Liver (tissue), 9 donors: ENCODE data around the gene ANTXR1. TPM values are rescaled to one million over a fixed set of nuclear protein-coding genes. Genes with fewer than 3 reads are reported as not detected.

Experiments
- DNase-seq: peaks from one replicate; pipeline ENCODE4 v3.0.0-alpha.2; 2017; ENCODE audit warnings: low spot score
- H3K27ac ChIP-seq, 2 donors: one replicate each; pipeline ENCODE4 v1.7.0; 2013; ENCODE audit warnings: inconsistent platforms in 2 of 2, low read length in 2 of 2, control low read depth in 1 of 2, low read depth in 1 of 2, mild to moderate bottlenecking in 1 of 2
- H3K27me3 ChIP-seq, 4 donors: one replicate each; pipeline versions ENCODE4 v1.6.1 to v1.7.0; 2013; ENCODE audit warnings: low read length in 3 of 4, inconsistent platforms in 1 of 4, mild to moderate bottlenecking in 1 of 4, moderate library complexity in 1 of 4; ENCODE audit not compliant: control insufficient read depth in 4 of 4, insufficient read depth in 4 of 4
- H3K36me3 ChIP-seq, 4 donors: one replicate each; pipeline versions ENCODE4 v1.6.1 to v1.7.0; 2013; ENCODE audit warnings: low read length in 3 of 4, mild to moderate bottlenecking in 3 of 4, low read depth in 1 of 4, moderate library complexity in 1 of 4; ENCODE audit not compliant: control insufficient read depth in 4 of 4, insufficient read depth in 3 of 4
- H3K4me1 ChIP-seq, 4 donors: one replicate each; pipeline versions ENCODE4 v1.6.1 to v1.7.0; 2013; ENCODE audit warnings: low read length in 3 of 4, mild to moderate bottlenecking in 3 of 4, moderate library complexity in 1 of 4; ENCODE audit not compliant: control insufficient read depth in 4 of 4, insufficient read depth in 4 of 4
- H3K4me3 ChIP-seq, 3 donors: one replicate each; pipeline versions ENCODE4 v1.6.1 to v1.7.0; 2013; ENCODE audit warnings: low read length in 3 of 3, control low read depth in 1 of 3, low read depth in 1 of 3, mild to moderate bottlenecking in 1 of 3
- H3K9ac ChIP-seq, 2 donors: one replicate each; pipeline ENCODE4 v1.7.0; 2013; ENCODE audit warnings: low read length in 2 of 2, mild to moderate bottlenecking in 2 of 2, moderate library complexity in 2 of 2, control low read depth in 1 of 2, low read depth in 1 of 2
- H3K9me3 ChIP-seq, 4 donors: one replicate each; pipeline versions ENCODE4 v1.6.1 to v1.7.0; 2013; ENCODE audit warnings: low read length in 3 of 4; ENCODE audit not compliant: control insufficient read depth in 4 of 4
- CTCF ChIP-seq: fragments of 150-350 bp; IDR thresholded peaks from 2 replicates; pipeline ENCODE4 v1.5.1; 2017; ENCODE audit warnings: improper control_type of control experiment, low read depth, low read length; ENCODE audit not compliant: missing input control
- FOXA1 ChIP-seq: IDR thresholded peaks from 2 replicates; pipeline ENCODE4 v1.6.1; 2016; ENCODE audit warnings: antibody characterized with exemption
- FOXA2 ChIP-seq: IDR thresholded peaks from 2 replicates; pipeline ENCODE4 v1.6.1; 2016; ENCODE audit warnings: antibody characterized with exemption
- GABPA ChIP-seq, 2 donors: IDR thresholded peaks in 1 of 2; conservative IDR thresholded peaks in 1 of 2; 2 replicates each; pipeline ENCODE4 v1.6.1; 2016; ENCODE audit warnings: antibody characterized with exemption in 2 of 2, mild to moderate bottlenecking in 1 of 2, moderate library complexity in 1 of 2
- HNF4A ChIP-seq, 2 donors: conservative IDR thresholded peaks; 2 replicates each; pipeline ENCODE4 v1.6.1; 2016; ENCODE audit warnings: antibody characterized with exemption in 2 of 2, mild to moderate bottlenecking in 2 of 2
- HNF4G ChIP-seq: IDR thresholded peaks from 2 replicates; pipeline ENCODE4 v1.6.1; 2016; ENCODE audit warnings: antibody characterized with exemption
- NR2F2 ChIP-seq: IDR thresholded peaks from 2 replicates; pipeline ENCODE4 v1.6.1; 2016; ENCODE audit warnings: antibody characterized with exemption
- RAD21 ChIP-seq, 2 donors: IDR thresholded peaks; 2 replicates each; pipeline ENCODE4 v1.6.1; 2016; ENCODE audit warnings: antibody characterized with exemption in 2 of 2, mild to moderate bottlenecking in 2 of 2
- REST ChIP-seq: IDR thresholded peaks from 2 replicates; pipeline ENCODE4 v1.6.1; 2016; ENCODE audit warnings: antibody characterized with exemption, mild to moderate bottlenecking
- RXRA ChIP-seq, 2 donors: IDR thresholded peaks; 2 replicates each; pipeline ENCODE4 v1.6.1; 2017 to 2018; ENCODE audit warnings: antibody characterized with exemption in 2 of 2, mild to moderate bottlenecking in 1 of 2
- SP1 ChIP-seq: IDR thresholded peaks from 2 replicates; pipeline ENCODE4 v1.6.1; 2018; ENCODE audit warnings: antibody characterized with exemption, mild to moderate bottlenecking
- YY1 ChIP-seq: IDR thresholded peaks from 2 replicates; pipeline ENCODE4 v1.6.1; 2016; ENCODE audit warnings: antibody characterized with exemption, mild to moderate bottlenecking
- ZBTB33 ChIP-seq: IDR thresholded peaks from 2 replicates; pipeline ENCODE4 v1.6.1; 2016; ENCODE audit warnings: antibody characterized with exemption
- WGBS: extraction: QIAGEN DNeasy Blood & Tissue Kit; methylation state at CpG from one replicate; pipeline ENCODE4 v1.1.7; 2013; 5-methylcytosine and 5-hydroxymethylcytosine counted together
- polyA plus RNA-seq, 2 donors: library from polyadenylated mRNA; stranded (reverse) in 1 of 2; unstranded in 1 of 2; fragments of 200-250 nt in 1 of 2; fragments of >200 nt in 1 of 2; fragmentation: Nextera tagmentation in 1 of 2; extraction: Ambion mirVana in 1 of 2; gene quantifications; one replicate each; pipeline versions ENCODE4 v1.2.1 to v1.2.3, GENCODE V29; 2013 to 2015
- total RNA-seq, 2 donors: library from RNA; depleted of rRNA; stranded (reverse); fragments of >200 nt; gene quantifications; one replicate each; pipeline ENCODE4 v1.2.3, GENCODE V29; 2014
- TF ChIP-seq, protein P1 (sequence below): IDR thresholded peaks from 2 replicates; pipeline ENCODE4 v1.6.1; 2016; ENCODE audit warnings: antibody characterized with exemption
- TF ChIP-seq, protein P2 (sequence below): IDR thresholded peaks from 2 replicates; pipeline ENCODE4 v1.6.1; 2016; ENCODE audit warnings: antibody characterized with exemption
- donor health status: healthy.
- donor health status: healthy.
- donor health status: healthy.
- donor health status: healthy.
- donor health status: healthy.

The ANTXR1 gene
- total and polyA plus RNA-seq, 4 donors, result 0.60 to 3.6 (median 1.8) TPM

DNA sequence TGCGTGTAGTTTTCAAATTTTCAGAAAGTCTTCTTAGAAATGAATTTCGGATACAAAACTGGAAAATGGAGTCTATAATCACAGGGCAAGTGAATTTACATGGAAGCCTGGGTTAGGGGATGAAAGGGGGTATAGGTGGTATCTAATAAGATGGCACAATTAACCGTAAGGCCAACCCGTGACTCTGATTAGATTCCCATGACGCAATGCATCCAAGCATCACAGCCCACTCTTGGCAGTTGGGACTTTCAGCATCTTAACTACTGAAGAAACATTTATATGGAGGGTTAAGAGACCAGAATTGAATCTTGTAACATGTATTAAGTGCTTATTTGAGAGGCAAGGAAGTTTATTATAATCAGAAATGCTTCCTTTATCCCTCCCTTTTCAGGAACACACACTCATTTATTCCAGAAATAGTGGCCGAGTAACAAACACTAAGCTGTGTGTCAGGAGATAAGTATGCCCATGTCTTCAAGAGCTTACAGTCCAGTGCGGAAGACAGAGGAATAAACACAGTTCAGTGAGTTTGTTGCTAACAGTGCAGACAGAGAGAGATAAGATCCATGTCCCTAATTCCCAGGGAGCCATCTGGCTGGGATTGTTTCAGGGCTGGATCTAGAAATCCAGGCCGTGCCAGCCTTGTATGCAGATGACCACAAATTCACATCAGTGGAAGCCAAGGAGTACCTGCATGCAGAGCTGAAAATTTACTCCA is 151.2 kb downstream of the ANTXR1 start:
- Histone ChIP-seq H3K4me1 (peaks cover 0 to 4% (median 0%) of the 10 kb centered on the region in 4 donors), H3K4me3 (no peak overlapping the region), H3K27ac (peak overlapping the region in 1 of 2 donors; percentile 36), H3K9ac (no peak overlapping the region), H3K9me3 (no peaks in the 10 kb centered on the region), H3K36me3 (no peaks in the 10 kb centered on the region), H3K27me3 (no peaks in the 10 kb centered on the region)
- DNase-seq, result no peak
- 83% methylated on average over 8 of the region's 8 CpGs for WGBS
- no peak for TF ChIP-seq RAD21 (IDR thresholded peaks at IDR 0.05)
- no peak for TF ChIP-seq FOXA1
- TF ChIP-seq SP1, result no peak
- TF ChIP-seq NR2F2, result no peak
- TF ChIP-seq, protein P1, sequence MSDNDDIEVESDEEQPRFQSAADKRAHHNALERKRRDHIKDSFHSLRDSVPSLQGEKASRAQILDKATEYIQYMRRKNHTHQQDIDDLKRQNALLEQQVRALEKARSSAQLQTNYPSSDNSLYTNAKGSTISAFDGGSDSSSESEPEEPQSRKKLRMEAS, result no peak
- TF ChIP-seq YY1, result no peak
- TF ChIP-seq CTCF, result no peak
- TF ChIP-seq REST, result no peak
- TF ChIP-seq, protein P2, sequence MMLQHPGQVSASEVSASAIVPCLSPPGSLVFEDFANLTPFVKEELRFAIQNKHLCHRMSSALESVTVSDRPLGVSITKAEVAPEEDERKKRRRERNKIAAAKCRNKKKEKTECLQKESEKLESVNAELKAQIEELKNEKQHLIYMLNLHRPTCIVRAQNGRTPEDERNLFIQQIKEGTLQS, result no peak

- H3K9me3 ChIP-seq, result no peaks in the 10 kb centered on the region
- H3K27me3 ChIP-seq, result peaks cover 0 to 3% (median 0%) of the 10 kb centered on the region in 4 donors
- H3K4me3 ChIP-seq, result no peak overlapping the region
- DNase-seq, result no peak
- no peak overlapping the region for H3K9ac ChIP-seq
- H3K36me3 ChIP-seq, result no peaks in the 10 kb centered on the region
- peak overlapping the region in 1 of 2 donors; percentile 26 for H3K27ac ChIP-seq
- peaks cover 0 to 4% (median 0%) of the 10 kb centered on the region in 4 donors for H3K4me1 ChIP-seq
- WGBS, result 79% methylated on average over 10 of the region's 10 CpGs
- TF ChIP-seq REST, result no peak
- no peak for TF ChIP-seq GABPA (IDR thresholded peaks at IDR 0.05 in 1 of 2, conservative IDR thresholded peaks at IDR 0.05 in 1 of 2)
- no peak for TF ChIP-seq ZBTB33
- TF ChIP-seq SP1, result no peak
- TF ChIP-seq FOXA2, result no peak
- no peak for TF ChIP-seq FOXA1
- no peak for TF ChIP-seq RAD21 (IDR thresholded peaks at IDR 0.05)
- TF ChIP-seq CTCF, result no peak
- no peak for TF ChIP-seq HNF4G
- TF ChIP-seq HNF4A (conservative IDR thresholded peaks at IDR 0.05), result no peak
- TF ChIP-seq RXRA (IDR thresholded peaks at IDR 0.05), result no peak
- TF ChIP-seq YY1, result no peak
These were observed 152.3 kb downstream of the ANTXR1 start for GRCh38 chr2:69165091-69165880.
